SU-DHL-6 (cell line): ENCODE results near the gene COL20A1.

Experiments
- CTCF ChIP-seq: fragments of 200-600 bp; sonication (generic); IDR thresholded peaks from one replicate; pipeline ENCODE4 v1.5.1; 2017; ENCODE audit warnings: antibody characterized with exemption, mild to moderate bottlenecking, low read length, moderate library complexity; ENCODE audit not compliant: insufficient read depth, poor library complexity, severe bottlenecking
- EZH2phosphoT487 ChIP-seq: fragments of 200-600 bp; sonication (generic), shearing (Covaris generic); conservative IDR thresholded peaks from 2 replicates; pipeline ENCODE4 v1.6.1; 2018; ENCODE audit warnings: mild to moderate bottlenecking, antibody characterized with exemption, low read length, moderate library complexity, mixed read lengths

- TF ChIP-seq CTCF (no peak), EZH2phosphoT487 (no peak)
These were observed 18.4 kb upstream of the COL20A1 start for GRCh38 chr20:63274381-63275228.
